Measurements from ENCODE around the gene CCDC175. TPM values are rescaled to one million over a fixed set of nuclear protein-coding genes. Genes with fewer than 3 reads are reported as not detected.

The CCDC175 gene
- total RNA-seq, 1 experiment from 2014 or later, result not detected

DNA sequence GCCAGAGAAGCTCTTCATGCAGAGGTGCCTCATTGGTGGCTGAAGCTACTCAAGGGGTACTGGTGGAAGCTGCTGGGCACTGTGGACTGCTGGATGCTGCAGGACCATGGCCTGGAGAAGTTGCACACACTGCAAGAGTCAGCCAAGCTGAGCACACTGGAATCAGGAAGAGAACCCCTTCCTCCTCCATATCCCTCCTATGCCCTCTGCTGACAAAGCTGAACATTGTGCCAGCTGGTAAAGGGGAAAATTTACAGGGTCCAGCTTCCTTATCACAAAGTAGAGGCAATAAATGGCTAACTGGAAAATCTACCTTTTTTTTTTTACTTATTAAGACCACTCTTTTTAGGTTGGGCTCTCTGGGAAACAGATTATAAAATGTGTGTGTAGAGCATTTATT, 6.5 kb downstream of the CCDC175 start:
- H3K36me3 ChIP-seq (ENCODE audit: low read depth, low read length), result no peaks in the 10 kb centered on the region
- H3K9ac ChIP-seq (ENCODE audit: low read length), result no peak overlapping the region
- intact Hi-C loops (cut with micrococcal nuclease), result loop anchor here (10.0 kb wide), 1 partner anchor 545 kb away; no protein-coding TSS in a partner anchor
- DNase-seq, result peak; percentile 65
- no peak overlapping the region for H3K27ac ChIP-seq (ENCODE audit: low read length)
- ChIA-PET CTCF (interaction anchor here (0.8 to 2.0 kb wide), 3 partner anchors 63 to 93 kb away, joined by 3 to 15 read pairs (median 8); partner anchors contain the start of genes JKAMP and L3HYPDH), POLR2A (ENCODE audit: unreplicated experiment) (interaction anchor here (0.6 kb wide), 2 partner anchors 11 to 46 kb away, joined by 3 to 4 read pairs; no protein-coding TSS in a partner anchor)
- no peak overlapping the region for H3K4me2 ChIP-seq (ENCODE audit: low read length)
- BruUV-seq (replicated peaks), result no TSS peak
- H3K9me3 ChIP-seq (ENCODE audit: low read length), result no peaks in the 10 kb centered on the region
- H2AFZ ChIP-seq (ENCODE audit: low read length), result no peak overlapping the region
- ATAC-seq, result peak; percentile 52
- H3K4me3 ChIP-seq (ENCODE audit: low read length), result no peak overlapping the region
- H3F3A ChIP-seq (ENCODE audit: low read length, unreplicated experiment), result no peaks in the 10 kb centered on the region
- TF ChIP-seq EZH2 (IDR thresholded peaks at IDR 0.05; ENCODE audit: low read length, unreplicated experiment), result no peak
- TF ChIP-seq, protein P1, sequence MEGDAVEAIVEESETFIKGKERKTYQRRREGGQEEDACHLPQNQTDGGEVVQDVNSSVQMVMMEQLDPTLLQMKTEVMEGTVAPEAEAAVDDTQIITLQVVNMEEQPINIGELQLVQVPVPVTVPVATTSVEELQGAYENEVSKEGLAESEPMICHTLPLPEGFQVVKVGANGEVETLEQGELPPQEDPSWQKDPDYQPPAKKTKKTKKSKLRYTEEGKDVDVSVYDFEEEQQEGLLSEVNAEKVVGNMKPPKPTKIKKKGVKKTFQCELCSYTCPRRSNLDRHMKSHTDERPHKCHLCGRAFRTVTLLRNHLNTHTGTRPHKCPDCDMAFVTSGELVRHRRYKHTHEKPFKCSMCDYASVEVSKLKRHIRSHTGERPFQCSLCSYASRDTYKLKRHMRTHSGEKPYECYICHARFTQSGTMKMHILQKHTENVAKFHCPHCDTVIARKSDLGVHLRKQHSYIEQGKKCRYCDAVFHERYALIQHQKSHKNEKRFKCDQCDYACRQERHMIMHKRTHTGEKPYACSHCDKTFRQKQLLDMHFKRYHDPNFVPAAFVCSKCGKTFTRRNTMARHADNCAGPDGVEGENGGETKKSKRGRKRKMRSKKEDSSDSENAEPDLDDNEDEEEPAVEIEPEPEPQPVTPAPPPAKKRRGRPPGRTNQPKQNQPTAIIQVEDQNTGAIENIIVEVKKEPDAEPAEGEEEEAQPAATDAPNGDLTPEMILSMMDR (conservative IDR thresholded peaks at IDR 0.05; ENCODE audit: low read depth, low read length), result peak; percentile 72
- H3K4me1 ChIP-seq (ENCODE audit: insufficient read depth, low read length), result peaks cover 19% of the 10 kb centered on the region
- H3K9me2 ChIP-seq (replicated peaks; ENCODE audit: low read length), result no peaks in the 10 kb centered on the region
- H4K20me1 ChIP-seq (ENCODE audit: low read length), result no peaks in the 10 kb centered on the region
- no peaks in the 10 kb centered on the region for H3K79me2 ChIP-seq (ENCODE audit: low read length)
- peaks cover 45% of the 10 kb centered on the region for H3K27me3 ChIP-seq (ENCODE audit: low read length)

DNA sequence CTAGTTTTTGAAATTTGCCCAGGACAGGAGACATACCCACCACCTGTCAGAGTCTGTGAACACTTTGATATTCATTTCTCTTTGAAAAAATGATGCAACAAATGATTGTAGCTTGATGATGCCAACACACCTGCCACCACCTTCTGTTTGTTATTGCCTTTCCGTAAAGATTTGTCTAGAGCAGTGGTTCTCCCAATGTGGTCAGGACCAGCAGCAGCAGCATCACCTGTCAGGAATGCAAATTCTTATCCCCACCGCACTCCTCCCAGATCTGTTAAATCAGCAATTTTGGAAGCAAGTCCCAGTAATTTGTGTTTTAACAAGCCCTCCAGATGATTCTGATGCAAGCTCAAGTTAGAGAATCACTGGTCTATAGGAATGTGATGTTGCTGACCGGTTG, 9.9 kb downstream of the CCDC175 start:
- Histone ChIP-seq H3K27me3 (ENCODE audit: low read length) (peaks cover 22% of the 10 kb centered on the region), H2AFZ (ENCODE audit: low read length) (no peak overlapping the region), H3K27ac (ENCODE audit: low read length) (no peak overlapping the region), H3K4me2 (ENCODE audit: low read length) (no peak overlapping the region), H3K4me1 (ENCODE audit: insufficient read depth, low read length) (peaks cover 31% of the 10 kb centered on the region), H3F3A (ENCODE audit: low read length, unreplicated experiment) (peaks cover 3% of the 10 kb centered on the region), H3K9ac (ENCODE audit: low read length) (no peak overlapping the region), H3K9me3 (ENCODE audit: low read length) (no peaks in the 10 kb centered on the region), H3K9me2 (replicated peaks; ENCODE audit: low read length) (no peaks in the 10 kb centered on the region), H3K79me2 (ENCODE audit: low read length) (no peaks in the 10 kb centered on the region), H4K20me1 (ENCODE audit: low read length) (no peaks in the 10 kb centered on the region), H3K36me3 (ENCODE audit: low read depth, low read length) (no peaks in the 10 kb centered on the region), H3K4me3 (ENCODE audit: low read length) (no peak overlapping the region)
- POLR2A ChIA-PET (ENCODE audit: unreplicated experiment), result interaction anchor here (0.6 kb wide), 1 partner anchor 59 kb away, joined by 6 read pairs; no protein-coding TSS in a partner anchor
- CTCF ChIA-PET, result interaction anchor here (0.7 kb wide), 1 partner anchor 10 kb away, joined by 5 read pairs; the partner anchor contains the start of gene CCDC175
- BruUV-seq (replicated peaks), result no TSS peak
- TF ChIP-seq EZH2phosphoT487 (IDR thresholded peaks at IDR 0.05; ENCODE audit: borderline replicate concordance, low read length) (no peak), EZH2 (IDR thresholded peaks at IDR 0.05; ENCODE audit: low read length, unreplicated experiment) (no peak)
- TF ChIP-seq, protein P1 (conservative IDR thresholded peaks at IDR 0.05; ENCODE audit: low read depth, low read length), result no peak
- intact Hi-C loops (cut with micrococcal nuclease), result no loop called here
- DNase-seq, result peak; percentile 90
- 0 out of 2 replicates have a peak, but pooled peaks have one; percentile 11 for ATAC-seq

DNA sequence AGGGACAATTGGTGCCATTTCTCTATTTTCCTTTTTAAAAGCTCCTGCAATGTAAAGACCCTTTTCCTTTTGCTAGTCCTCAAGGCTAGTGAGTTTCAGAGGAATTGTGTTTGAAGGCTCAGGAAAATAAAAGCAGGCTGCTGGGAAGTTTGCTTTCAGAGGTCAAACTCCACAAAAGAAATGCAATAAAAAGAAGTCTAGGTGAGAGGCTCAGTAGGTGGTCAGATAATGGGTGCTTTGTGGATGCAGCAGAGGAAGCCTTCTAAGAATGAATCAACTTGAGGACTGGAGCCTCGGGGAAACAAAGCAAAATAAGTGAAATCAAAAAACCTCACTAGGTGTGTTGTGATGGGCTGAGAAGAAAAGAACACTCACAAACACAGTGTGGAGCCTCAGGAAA, 10.3 kb downstream of the CCDC175 start:
- Histone ChIP-seq H3F3A (ENCODE audit: low read length, unreplicated experiment) (peaks cover 3% of the 10 kb centered on the region), H3K9me2 (replicated peaks; ENCODE audit: low read length) (no peaks in the 10 kb centered on the region), H4K20me1 (ENCODE audit: low read length) (no peaks in the 10 kb centered on the region), H3K27ac (ENCODE audit: low read length) (no peak overlapping the region), H3K36me3 (ENCODE audit: low read depth, low read length) (no peaks in the 10 kb centered on the region), H3K9ac (ENCODE audit: low read length) (no peak overlapping the region), H3K4me1 (ENCODE audit: insufficient read depth, low read length) (peaks cover 31% of the 10 kb centered on the region), H3K27me3 (ENCODE audit: low read length) (peaks cover 20% of the 10 kb centered on the region), H2AFZ (ENCODE audit: low read length) (no peak overlapping the region), H3K9me3 (ENCODE audit: low read length) (no peaks in the 10 kb centered on the region), H3K79me2 (ENCODE audit: low read length) (no peaks in the 10 kb centered on the region), H3K4me3 (ENCODE audit: low read length) (no peak overlapping the region), H3K4me2 (ENCODE audit: low read length) (no peak overlapping the region)
- ChIA-PET POLR2A (ENCODE audit: unreplicated experiment) (no interaction called here), CTCF (interaction anchor here (0.7 kb wide), 2 partner anchors 10 to 39 kb away, joined by 3 to 5 read pairs; partner anchors contain the start of gene CCDC175)
- BruUV-seq (replicated peaks), result no TSS peak
- intact Hi-C loops (cut with micrococcal nuclease), result no loop called here
- TF ChIP-seq, protein P1 (conservative IDR thresholded peaks at IDR 0.05; ENCODE audit: low read depth, low read length), result no peak
- TF ChIP-seq EZH2 (IDR thresholded peaks at IDR 0.05; ENCODE audit: low read length, unreplicated experiment) (no peak), EZH2phosphoT487 (IDR thresholded peaks at IDR 0.05; ENCODE audit: borderline replicate concordance, low read length) (no peak)
- DNase-seq, result no peak
- no peak for ATAC-seq

All from PC-3 (cell line).